Umbilical cord (tissue), 2 donors: ENCODE data around the gene PSMB11. TPM values are rescaled to one million over a fixed set of nuclear protein-coding genes. Genes with fewer than 3 reads are reported as not detected.

Source experiments
- DNase-seq: peaks from one replicate; pipeline ENCODE4 v3.0.0-alpha.2; 2015; ENCODE audit warnings: low spot score
- total RNA-seq: library from RNA; depleted of rRNA; stranded (reverse); fragments of >200 nt; gene quantifications from one replicate; pipeline ENCODE4 v1.2.3, GENCODE V29; 2014; ENCODE audit warnings: low replicate concordance; ENCODE audit not compliant: insufficient read depth

Gene PSMB11
- total RNA-seq, 1 donor from 2014 or later = 2.2 TPM

GRCh38 chr14:23079716-23080115, 37.7 kb downstream of the PSMB11 start:
- no peak for DNase-seq

DNA sequence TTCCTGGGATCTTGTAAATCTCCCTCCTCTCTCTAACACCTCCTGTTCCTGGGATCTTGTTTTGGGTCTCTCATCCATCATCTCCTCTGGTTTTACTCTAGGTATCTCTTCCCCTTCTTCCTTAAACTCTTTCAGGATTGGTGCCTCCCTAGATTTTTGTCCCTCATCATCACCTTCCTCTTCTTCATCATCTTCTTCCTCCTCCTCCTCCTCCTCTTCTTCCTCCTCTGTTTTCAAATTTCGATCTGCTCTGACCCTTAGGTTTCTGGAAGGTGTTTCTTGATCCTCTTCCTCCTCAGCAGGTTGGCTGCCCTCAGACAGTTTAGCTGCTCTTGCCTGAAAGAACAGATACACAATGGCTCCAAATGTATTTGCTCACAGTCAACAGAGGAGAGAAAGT, 38.5 kb downstream of the PSMB11 start:
- no peak for DNase-seq

DNA sequence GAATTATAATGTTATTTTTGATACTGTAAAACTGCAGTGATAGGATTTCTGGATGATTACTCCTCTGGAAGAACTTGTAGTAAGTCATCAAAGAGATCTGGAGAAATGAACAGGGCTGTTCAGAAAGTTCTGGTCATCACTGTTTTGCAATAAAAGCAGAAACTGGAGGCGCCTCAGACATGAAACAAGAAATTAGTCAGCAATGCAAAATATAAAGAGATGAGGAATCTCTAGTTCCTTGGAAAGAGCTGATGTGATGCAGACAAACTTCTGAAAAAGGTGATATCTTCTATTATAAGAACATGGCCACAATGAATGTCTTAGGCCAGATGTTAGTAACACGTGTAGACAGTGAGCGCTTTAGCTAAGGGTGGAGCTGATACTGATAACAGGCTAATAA, 43.4 kb downstream of the PSMB11 start:
- peak; percentile 26 for DNase-seq

DNA sequence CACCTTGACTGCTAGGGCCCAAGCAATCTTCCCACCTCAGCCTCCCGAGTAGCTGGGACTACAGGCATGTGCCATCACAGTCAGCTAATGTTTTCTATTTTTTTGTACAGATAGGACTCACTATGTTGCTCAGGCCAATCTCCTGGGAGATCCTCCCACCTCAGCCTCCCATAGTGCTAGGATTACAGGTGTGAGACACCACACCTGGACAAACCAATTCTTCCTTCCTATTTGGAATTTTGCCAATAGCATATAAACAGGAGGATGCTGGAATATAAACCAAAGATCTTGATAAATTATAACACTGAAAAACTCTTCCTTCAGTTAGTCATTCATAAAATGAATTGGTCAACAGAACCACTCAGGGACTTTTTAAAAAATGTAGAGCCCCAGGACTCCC, 44.6 kb downstream of the PSMB11 start:
- DNase-seq = no peak

DNA sequence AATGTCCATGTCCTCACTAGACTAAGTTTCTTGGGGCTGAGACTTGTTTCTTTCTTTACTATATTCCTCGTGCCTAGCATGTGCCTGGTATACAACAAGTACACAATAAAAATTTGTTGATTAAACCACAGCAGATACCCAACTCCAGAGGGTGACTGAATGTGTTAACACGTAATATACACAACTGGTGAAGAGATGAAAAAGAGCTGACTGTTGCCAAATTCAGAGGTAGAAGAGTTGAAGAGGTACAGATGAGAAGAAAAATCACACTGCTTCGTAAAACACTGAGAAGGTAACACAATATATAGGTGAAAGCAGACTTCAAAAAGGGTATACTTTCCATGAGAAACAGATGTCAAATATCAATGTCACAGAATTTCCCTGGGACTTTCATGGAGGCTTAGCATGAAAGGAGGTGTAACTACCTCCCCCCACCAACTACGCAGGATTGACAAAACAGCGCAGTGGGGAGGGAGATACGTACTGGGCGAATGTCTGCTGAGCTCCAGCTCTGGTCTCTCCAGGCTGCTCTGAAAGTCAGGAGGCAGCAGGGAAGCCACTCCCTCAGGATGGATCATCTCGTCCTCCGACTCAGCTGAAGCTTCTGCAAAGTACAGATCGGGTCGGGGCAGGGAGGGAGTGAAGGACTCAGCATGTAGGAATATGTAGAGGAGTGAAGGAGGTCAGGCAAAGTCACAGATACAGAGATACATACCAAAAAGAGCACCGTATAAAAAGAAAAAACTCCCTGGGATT, 47.7 kb downstream of the PSMB11 start:
- DNase-seq = no peak

GRCh38 chr14:23090254-23090636, 48.2 kb downstream of the PSMB11 start:
- no peak for DNase-seq

DNA sequence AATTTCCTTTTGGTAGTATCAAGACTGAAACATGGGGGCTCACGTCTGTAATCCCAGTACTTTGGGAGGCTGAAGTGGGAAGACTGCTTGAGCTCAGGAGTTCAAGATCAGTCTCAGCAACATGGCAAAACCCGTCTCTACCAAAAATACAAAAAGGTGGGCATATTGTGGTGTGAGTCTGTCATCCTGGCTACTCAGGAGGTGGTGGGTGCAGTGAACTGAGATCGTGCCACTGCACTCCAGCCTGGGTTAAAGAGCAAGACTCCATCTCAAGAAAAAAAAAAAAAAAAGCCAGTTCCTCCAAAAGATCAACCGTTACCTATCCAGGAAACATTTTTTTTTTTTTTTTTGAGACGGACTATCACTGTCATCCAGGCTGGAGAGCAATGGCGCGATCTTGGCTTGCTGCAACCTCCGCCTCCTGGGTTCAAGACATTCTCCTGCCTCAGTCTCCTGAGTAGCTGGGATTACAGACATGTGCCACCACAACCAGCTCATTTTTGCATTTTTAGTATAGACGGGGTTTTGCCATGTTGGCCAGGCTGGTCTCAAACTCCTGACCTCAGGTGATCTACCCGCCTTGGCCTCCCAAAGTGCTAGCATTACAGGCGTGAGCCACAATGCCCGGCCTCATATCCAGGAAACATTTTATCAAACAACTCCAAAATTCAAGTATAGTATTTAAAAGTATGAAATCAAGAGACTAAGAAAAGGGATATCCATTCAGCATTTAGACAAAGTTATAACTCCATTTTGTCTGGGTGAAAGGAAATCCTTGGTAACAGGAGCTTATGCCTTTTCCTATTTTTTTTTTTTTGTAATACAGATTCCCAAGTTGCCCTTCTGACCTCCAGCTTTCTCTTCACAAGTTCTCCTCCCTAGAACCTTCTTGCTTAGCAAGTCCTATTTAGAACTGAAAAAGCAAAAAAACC, 49.5 kb downstream of the PSMB11 start:
- no peak for DNase-seq

DNA sequence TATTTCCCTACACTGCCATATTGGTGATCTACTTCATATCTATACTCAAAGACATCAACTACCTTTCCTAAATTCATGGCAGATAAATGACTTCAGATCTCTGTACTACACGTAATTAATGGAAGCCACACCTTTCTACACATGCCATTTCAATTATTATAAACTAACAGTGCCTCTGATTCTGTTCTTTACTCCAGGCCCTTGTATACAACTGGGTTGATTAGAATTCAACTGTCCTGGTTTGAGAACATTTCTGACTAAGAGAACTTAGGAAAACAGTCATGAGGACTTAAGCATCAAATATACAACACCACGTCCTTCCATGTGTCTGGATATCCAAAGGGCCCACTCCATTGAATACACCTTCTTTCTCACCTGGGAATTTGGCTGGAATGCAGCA, 51.1 kb downstream of the PSMB11 start:
- DNase-seq = no peak

DNA sequence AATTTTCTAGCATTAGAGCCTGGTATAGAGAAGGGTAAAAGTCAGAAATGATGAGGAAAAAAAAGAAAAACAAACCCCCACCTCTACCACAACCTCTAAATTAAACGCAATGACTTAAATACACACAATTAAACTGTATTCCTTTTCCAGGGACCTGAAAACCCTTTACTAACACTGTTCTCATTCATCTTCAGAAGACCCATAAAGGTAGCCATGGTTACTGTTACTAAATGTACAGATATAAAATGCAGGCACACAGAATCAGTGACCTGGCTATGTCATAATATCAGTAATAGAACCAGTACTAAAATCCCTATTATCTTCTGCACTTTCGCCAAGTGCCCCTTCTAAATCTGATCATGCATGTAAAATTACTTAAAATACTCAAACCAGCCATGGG, 51.5 kb downstream of the PSMB11 start:
- no peak for DNase-seq

Other genes starting within 250 kb of the PSMB11 start
- gene SLC7A7, start 226.8 kb upstream of the PSMB11 start, total RNA-seq = 4.8 TPM
- 22.4 TPM for gene MRPL52, start 212.3 kb upstream of the PSMB11 start, total RNA-seq
- 103 TPM for gene MMP14, start 205.6 kb upstream of the PSMB11 start, total RNA-seq
- gene LRP10, start 170.5 kb upstream of the PSMB11 start, total RNA-seq = 22.9 TPM
- not detected for gene REM2, start 159.0 kb upstream of the PSMB11 start, total RNA-seq
- 56.8 TPM for gene RBM23, start 123.1 kb upstream of the PSMB11 start, total RNA-seq
- gene PRMT5, start 112.8 kb upstream of the PSMB11 start, total RNA-seq = 86.9 TPM
- gene HAUS4, start 85.1 kb upstream of the PSMB11 start, total RNA-seq = 27.0 TPM
- 69.1 TPM for gene AJUBA, start 59.7 kb upstream of the PSMB11 start, total RNA-seq
- 12.3 TPM for gene C14orf93, start 32.1 kb upstream of the PSMB11 start, total RNA-seq
- gene PSMB5, start 7.3 kb upstream of the PSMB11 start, total RNA-seq = 100 TPM
- gene CDH24, start 15.3 kb downstream of the PSMB11 start, total RNA-seq = 5.3 TPM
- gene ACIN1, start 52.9 kb downstream of the PSMB11 start, total RNA-seq = 52.5 TPM
- gene C14orf119, start 53.3 kb downstream of the PSMB11 start, total RNA-seq = 15.4 TPM
- 0.72 TPM for gene CIROP, start 62.8 kb downstream of the PSMB11 start, total RNA-seq
- 6.0 TPM for gene CEBPE, start 77.0 kb downstream of the PSMB11 start, total RNA-seq
- gene SLC7A8, start 141.4 kb downstream of the PSMB11 start, total RNA-seq = 25.0 TPM
- not detected for gene RNF212B, start 195.7 kb downstream of the PSMB11 start, total RNA-seq
- 12.3 TPM for gene HOMEZ, start 243.9 kb downstream of the PSMB11 start, total RNA-seq